ENCODE measurements around the gene RFTN1. TPM values are rescaled to one million over a fixed set of nuclear protein-coding genes. Genes with fewer than 3 reads are reported as not detected.

RFTN1 gene
- total and polyA plus RNA-seq, 9 of the 15 experiments (the other 6 are each of a cell fraction or from before 2014, with no cell fraction given), result 0.08 to 0.51 (median 0.11) TPM; not detected in 6

DNA sequence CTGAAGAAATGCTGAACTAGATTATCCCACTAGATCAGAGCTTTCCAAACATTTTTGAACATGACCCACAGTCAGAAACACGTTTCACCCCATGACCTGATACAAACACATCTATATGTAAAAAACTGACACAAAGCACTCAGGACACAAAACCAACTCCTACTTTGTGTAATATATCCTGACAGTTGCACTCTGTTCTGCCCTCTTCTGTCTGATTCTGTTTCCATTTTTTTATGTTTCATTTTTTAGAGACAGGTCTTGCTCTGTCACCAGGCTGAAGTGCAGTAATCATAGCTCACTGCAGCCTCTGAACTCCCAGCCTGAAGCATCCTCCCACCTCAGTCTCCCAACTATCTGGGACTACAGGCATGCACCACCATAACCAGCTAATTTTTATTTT is 15.8 kb upstream of the RFTN1 start (continued):
- no peak for TF ChIP-seq CBX8 (IDR thresholded peaks at IDR 0.05; ENCODE audit: borderline replicate concordance, extremely low read depth, low read depth, low read length, poor library complexity, severe bottlenecking)
- TF ChIP-seq RBM17 (IDR thresholded peaks at IDR 0.05; ENCODE audit: borderline replicate concordance, low read depth, low read length), result no peak
- TF ChIP-seq, protein P1, sequence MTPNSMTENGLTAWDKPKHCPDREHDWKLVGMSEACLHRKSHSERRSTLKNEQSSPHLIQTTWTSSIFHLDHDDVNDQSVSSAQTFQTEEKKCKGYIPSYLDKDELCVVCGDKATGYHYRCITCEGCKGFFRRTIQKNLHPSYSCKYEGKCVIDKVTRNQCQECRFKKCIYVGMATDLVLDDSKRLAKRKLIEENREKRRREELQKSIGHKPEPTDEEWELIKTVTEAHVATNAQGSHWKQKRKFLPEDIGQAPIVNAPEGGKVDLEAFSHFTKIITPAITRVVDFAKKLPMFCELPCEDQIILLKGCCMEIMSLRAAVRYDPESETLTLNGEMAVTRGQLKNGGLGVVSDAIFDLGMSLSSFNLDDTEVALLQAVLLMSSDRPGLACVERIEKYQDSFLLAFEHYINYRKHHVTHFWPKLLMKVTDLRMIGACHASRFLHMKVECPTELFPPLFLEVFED (CRISPR knock-in tag; conservative IDR thresholded peaks at IDR 0.05), result no peak
- no peak for TF ChIP-seq KLF1 (tag; IDR thresholded peaks at IDR 0.05)

DNA sequence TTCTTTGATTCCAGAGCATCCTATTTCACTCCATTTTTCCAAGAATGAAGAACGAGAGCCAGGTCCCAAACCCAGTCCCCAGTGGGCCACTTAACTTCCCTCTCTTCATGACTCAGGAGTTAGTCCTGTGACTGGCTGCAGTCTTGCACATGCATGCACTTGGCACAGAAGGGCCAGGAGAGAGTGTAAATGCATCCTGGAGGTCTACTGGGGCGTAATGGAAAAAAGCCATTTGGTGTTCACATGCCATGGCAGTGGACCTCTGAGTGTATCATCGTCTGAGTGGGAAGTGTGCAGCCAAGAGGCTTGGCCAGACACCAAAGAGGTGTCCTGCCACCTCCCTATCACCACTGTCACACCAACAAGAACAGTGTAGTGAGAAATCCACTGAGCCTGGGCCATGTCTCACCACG is 15.1 kb upstream of the RFTN1 start:
- no TSS peak for BruUV-seq (replicated peaks)
- no peak; the same call in 2 of the 3 replicates for ATAC-seq
- Histone ChIP-seq H2AFZ (ENCODE audit: low read depth, low read length) (no peak overlapping the region), H3K27ac (ENCODE audit: extremely low read depth, low read depth, low read length) (no peak overlapping the region), H4K20me1 (replicated peaks; ENCODE audit: control insufficient read depth, insufficient read depth, low read length) (no peaks in the 10 kb centered on the region), H3K4me2 (ENCODE audit: insufficient read depth, low read length) (no peak overlapping the region), H3K4me3 (no peak overlapping the region), H3K4me1 (replicated peaks in 1 of 2; ENCODE audit: control insufficient read depth in 2 of 2, insufficient read depth in 2 of 2, low read length in 2 of 2) (no peaks in the 10 kb centered on the region), H3K9ac (ENCODE audit: insufficient read depth in 1 of 2, low read depth in 2 of 2, low read length in 2 of 2) (no peak overlapping the region), H3K79me2 (ENCODE audit: control insufficient read depth, insufficient read depth, low read length) (no peaks in the 10 kb centered on the region), H3K9me1 (ENCODE audit: control insufficient read depth, insufficient read depth, low read length) (no peaks in the 10 kb centered on the region), H3K9me3 (replicated peaks; ENCODE audit: control insufficient read depth, insufficient read depth, low read depth, low read length) (no peaks in the 10 kb centered on the region), H3K27me3 (ENCODE audit: control insufficient read depth in 2 of 2, insufficient read depth in 2 of 2, low read length in 2 of 2) (peaks cover 27 to 45% of the 10 kb centered on the region in 2 experiments; a peak in 4 of 5 replicates), H3K36me3 (ENCODE audit: control insufficient read depth, insufficient read depth, low read length) (no peaks in the 10 kb centered on the region)
- 7% methylated on average over 4 of the region's 4 CpGs for WGBS (ENCODE audit: insufficient coverage, low coverage, missing lambda C conversion rate)
- POLR2A ChIA-PET, result interaction anchor here (0.8 kb wide), 1 partner anchor 1439 kb away, joined by 3 read pairs; no protein-coding TSS in a partner anchor
- FAIRE-seq, result no peak
- in situ Hi-C loops (cut with MboI), result loop anchor here (25.0 kb wide), 2 partner anchors 891 to 1316 kb away; partner anchors contain the start of gene CAPN7
- TF ChIP-seq KDM4B (IDR thresholded peaks at IDR 0.05; ENCODE audit: borderline replicate concordance in 2 of 2, low read depth in 1 of 2) (no peak), KLF1 (tag; IDR thresholded peaks at IDR 0.05) (no peak)
- DNase-seq (ENCODE audit: extremely low read depth in 1 of 4, low spot score in 3 of 4), result no peak
- CTCF ChIA-PET (ENCODE audit: low intra/inter-chr PET ratio), result no interaction called here
- intact Hi-C loops (cut with micrococcal nuclease), result no loop called here
